MM.1S (cell line): ENCODE results near the gene HMGN2.

Source experiments
- DNase-seq: peaks from one replicate; pipeline ENCODE4 v3.0.0-alpha.2; 2015
- H2AFZ ChIP-seq: fragments of 300-600 bp; sonication (generic); 2 replicates; pipeline ENCODE4 v1.6.0; 2016; ENCODE audit warnings: antibody characterized with exemption, low read length
- H3F3A ChIP-seq: fragments of 300-600 bp; sonication (generic); 2 replicates; pipeline ENCODE4 v1.6.1; 2016; ENCODE audit warnings: mild to moderate bottlenecking, antibody characterized with exemption, low read length, moderate library complexity, mixed read lengths; ENCODE audit not compliant: insufficient read depth
- H3K27ac ChIP-seq: fragments of 300-600 bp; sonication (generic); 2 replicates; pipeline ENCODE4 v1.5.1; 2016; ENCODE audit warnings: mild to moderate bottlenecking, low read length
- H3K27me3 ChIP-seq: fragments of 300-600 bp; sonication (generic); replicated peaks from 2 replicates; pipeline ENCODE4 v1.6.0; 2016; ENCODE audit warnings: low read length; ENCODE audit not compliant: insufficient read depth
- H3K36me3 ChIP-seq: fragments of 300-600 bp; sonication (generic); replicated peaks from 2 replicates; pipeline ENCODE4 v1.6.1; 2016; ENCODE audit warnings: mild to moderate bottlenecking, low read length, mixed read lengths; ENCODE audit not compliant: insufficient read depth
- H3K4me1 ChIP-seq: fragments of 300-600 bp; sonication (generic); 2 replicates; pipeline ENCODE4 v1.6.1; 2016; ENCODE audit warnings: low read length, mixed read lengths
- H3K4me2 ChIP-seq: fragments of 300-600 bp; sonication (generic); 2 replicates; pipeline ENCODE4 v1.6.0; 2016; ENCODE audit warnings: low read depth, low read length
- H3K4me3 ChIP-seq: fragments of 300-600 bp; sonication (generic); 2 replicates; pipeline ENCODE4 v1.5.1; 2016; ENCODE audit warnings: low read length, mixed read lengths
- H3K79me2 ChIP-seq: fragments of 300-600 bp; sonication (generic); 2 replicates; pipeline ENCODE4 v1.6.1; 2016; ENCODE audit warnings: mixed run types, low read length, mixed read lengths
- H3K9ac ChIP-seq: fragments of 300-600 bp; sonication (generic); 2 replicates; pipeline ENCODE4 v1.6.1; 2016; ENCODE audit warnings: low read length, mixed read lengths
- H3K9me2 ChIP-seq: fragments of 300-600 bp; sonication (generic); replicated peaks from 2 replicates; pipeline ENCODE4 v1.6.1; 2016; ENCODE audit warnings: mild to moderate bottlenecking, low read length, mixed read lengths; ENCODE audit not compliant: insufficient read depth
- H3K9me3 ChIP-seq: fragments of 300-600 bp; sonication (generic); replicated peaks from 2 replicates; pipeline ENCODE4 v1.6.1; 2016; ENCODE audit warnings: mild to moderate bottlenecking, low read length, mixed read lengths; ENCODE audit not compliant: insufficient read depth
- H4K20me1 ChIP-seq: fragments of 300-600 bp; sonication (generic); 2 replicates; pipeline ENCODE4 v1.6.1; 2016; ENCODE audit warnings: mild to moderate bottlenecking, low read length, moderate library complexity, mixed read lengths; ENCODE audit not compliant: insufficient read depth
- EZH2 ChIP-seq: fragments of 300-600 bp; sonication (generic); optimal IDR thresholded peaks from 2 replicates; pipeline ENCODE3; 2017; ENCODE audit warnings: low read depth, mild to moderate bottlenecking, antibody characterized with exemption, low read length, mixed read lengths
- EZH2phosphoT487 ChIP-seq: fragments of 300-600 bp; sonication (generic); IDR thresholded peaks from 2 replicates; pipeline ENCODE4 v1.6.1; 2018; ENCODE audit warnings: antibody characterized with exemption, low read length
- TF ChIP-seq, protein P1 (sequence below): fragments of 300-600 bp; sonication (generic); IDR thresholded peaks from 2 replicates; pipeline ENCODE4 v1.5.1; 2016; ENCODE audit warnings: antibody characterized with exemption, low read length, mixed read lengths

The HMGN2 gene

DNA sequence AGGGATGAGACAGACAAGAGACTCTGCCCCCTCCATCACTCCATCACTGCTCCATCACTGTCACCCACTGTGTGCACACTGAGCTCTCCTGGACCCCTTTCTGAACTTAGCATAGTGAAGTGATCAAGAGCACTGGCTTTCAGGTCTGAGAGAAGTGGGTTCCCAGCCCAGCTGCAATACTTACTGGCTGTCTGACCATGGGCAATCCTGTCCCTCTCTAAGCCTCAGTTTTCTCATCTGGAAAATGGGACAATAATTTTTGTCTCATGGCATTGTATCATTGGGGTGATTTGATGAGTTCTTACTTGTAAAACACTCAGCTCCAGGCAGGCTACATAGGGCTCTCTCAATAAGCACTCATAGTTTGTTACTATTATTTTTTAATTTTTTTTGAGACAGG, 49.8 kb downstream of the HMGN2 start:
- Histone ChIP-seq H3K27me3 (peaks cover 8% of the 10 kb centered on the region), H3K27ac (no peak overlapping the region), H3K9ac (no peak overlapping the region), H3K4me2 (no peak overlapping the region), H4K20me1 (no peaks in the 10 kb centered on the region), H3K4me1 (no peaks in the 10 kb centered on the region), H3K36me3 (no peaks in the 10 kb centered on the region), H3K4me3 (no peak overlapping the region), H2AFZ (no peak overlapping the region), H3K79me2 (no peaks in the 10 kb centered on the region), H3F3A (no peaks in the 10 kb centered on the region), H3K9me2 (no peaks in the 10 kb centered on the region), H3K9me3 (no peaks in the 10 kb centered on the region)
- TF ChIP-seq EZH2 = no peak
- DNase-seq = no peak

DNA sequence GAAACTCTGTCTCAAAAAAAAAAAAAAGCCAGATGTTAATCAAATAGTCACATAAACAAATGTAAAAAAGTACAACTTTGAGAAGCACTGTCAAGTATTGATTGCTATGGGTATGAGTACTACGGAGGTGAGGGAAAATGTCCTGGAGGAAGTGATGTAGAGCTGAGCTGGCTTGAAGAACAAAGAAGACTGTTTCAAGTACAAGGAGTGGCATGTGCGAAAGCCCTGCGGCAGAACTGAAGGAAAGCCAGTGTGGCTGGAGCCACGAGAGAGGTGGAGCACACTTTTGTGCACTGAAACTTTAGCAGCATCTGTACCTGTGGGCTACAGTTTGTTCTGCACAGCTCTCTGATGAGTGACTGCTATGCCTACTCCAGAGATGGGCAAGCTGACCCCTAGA, 51.9 kb downstream of the HMGN2 start:
- TF ChIP-seq EZH2 (no peak), EZH2phosphoT487 (no peak)
- TF ChIP-seq, protein P1, sequence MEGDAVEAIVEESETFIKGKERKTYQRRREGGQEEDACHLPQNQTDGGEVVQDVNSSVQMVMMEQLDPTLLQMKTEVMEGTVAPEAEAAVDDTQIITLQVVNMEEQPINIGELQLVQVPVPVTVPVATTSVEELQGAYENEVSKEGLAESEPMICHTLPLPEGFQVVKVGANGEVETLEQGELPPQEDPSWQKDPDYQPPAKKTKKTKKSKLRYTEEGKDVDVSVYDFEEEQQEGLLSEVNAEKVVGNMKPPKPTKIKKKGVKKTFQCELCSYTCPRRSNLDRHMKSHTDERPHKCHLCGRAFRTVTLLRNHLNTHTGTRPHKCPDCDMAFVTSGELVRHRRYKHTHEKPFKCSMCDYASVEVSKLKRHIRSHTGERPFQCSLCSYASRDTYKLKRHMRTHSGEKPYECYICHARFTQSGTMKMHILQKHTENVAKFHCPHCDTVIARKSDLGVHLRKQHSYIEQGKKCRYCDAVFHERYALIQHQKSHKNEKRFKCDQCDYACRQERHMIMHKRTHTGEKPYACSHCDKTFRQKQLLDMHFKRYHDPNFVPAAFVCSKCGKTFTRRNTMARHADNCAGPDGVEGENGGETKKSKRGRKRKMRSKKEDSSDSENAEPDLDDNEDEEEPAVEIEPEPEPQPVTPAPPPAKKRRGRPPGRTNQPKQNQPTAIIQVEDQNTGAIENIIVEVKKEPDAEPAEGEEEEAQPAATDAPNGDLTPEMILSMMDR = no peak
- Histone ChIP-seq H3K79me2 (no peaks in the 10 kb centered on the region), H3F3A (no peaks in the 10 kb centered on the region), H3K4me3 (no peak overlapping the region), H3K36me3 (no peaks in the 10 kb centered on the region), H3K4me1 (peaks cover 2% of the 10 kb centered on the region; the same call in 1 of the 2 replicates), H3K9me3 (no peaks in the 10 kb centered on the region), H3K4me2 (no peak overlapping the region), H3K9ac (no peak overlapping the region), H3K27me3 (peaks cover 8% of the 10 kb centered on the region), H4K20me1 (no peaks in the 10 kb centered on the region), H3K9me2 (no peaks in the 10 kb centered on the region), H2AFZ (no peak overlapping the region), H3K27ac (no peak overlapping the region)
- no peak for DNase-seq
